ENCODE measurements around the gene CCL7.

Gene CCL7

DNA sequence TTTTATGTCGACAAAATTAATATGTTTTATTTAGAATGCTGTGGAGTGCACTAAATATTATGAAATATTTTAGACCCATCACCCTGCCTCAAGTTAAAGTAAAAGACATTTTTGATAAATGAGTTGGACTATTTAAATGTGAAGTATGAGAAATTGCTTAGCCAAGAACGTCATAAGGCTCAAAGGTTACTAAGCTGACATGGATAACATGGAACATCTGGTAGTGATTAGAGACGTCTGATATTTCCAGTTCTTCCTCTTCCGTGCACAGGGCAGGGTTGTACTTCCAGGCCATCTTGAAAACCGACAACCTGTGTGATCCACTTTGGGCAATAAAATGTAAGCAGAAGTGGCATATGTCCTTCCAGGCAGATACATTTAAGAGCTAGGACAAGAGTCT, 42.1 kb downstream of the CCL7 start:
- peak; percentile 94 for DNase-seq (ENCODE audit: low read depth)
- TF ChIP-seq, protein P1, sequence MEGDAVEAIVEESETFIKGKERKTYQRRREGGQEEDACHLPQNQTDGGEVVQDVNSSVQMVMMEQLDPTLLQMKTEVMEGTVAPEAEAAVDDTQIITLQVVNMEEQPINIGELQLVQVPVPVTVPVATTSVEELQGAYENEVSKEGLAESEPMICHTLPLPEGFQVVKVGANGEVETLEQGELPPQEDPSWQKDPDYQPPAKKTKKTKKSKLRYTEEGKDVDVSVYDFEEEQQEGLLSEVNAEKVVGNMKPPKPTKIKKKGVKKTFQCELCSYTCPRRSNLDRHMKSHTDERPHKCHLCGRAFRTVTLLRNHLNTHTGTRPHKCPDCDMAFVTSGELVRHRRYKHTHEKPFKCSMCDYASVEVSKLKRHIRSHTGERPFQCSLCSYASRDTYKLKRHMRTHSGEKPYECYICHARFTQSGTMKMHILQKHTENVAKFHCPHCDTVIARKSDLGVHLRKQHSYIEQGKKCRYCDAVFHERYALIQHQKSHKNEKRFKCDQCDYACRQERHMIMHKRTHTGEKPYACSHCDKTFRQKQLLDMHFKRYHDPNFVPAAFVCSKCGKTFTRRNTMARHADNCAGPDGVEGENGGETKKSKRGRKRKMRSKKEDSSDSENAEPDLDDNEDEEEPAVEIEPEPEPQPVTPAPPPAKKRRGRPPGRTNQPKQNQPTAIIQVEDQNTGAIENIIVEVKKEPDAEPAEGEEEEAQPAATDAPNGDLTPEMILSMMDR (conservative IDR thresholded peaks at IDR 0.05; ENCODE audit: control insufficient read depth, insufficient read depth, low read depth, low read length), result no peak
- no peak overlapping the region for H3K4me3 ChIP-seq (ENCODE audit: control insufficient read depth, low read depth, low read length)

DNA sequence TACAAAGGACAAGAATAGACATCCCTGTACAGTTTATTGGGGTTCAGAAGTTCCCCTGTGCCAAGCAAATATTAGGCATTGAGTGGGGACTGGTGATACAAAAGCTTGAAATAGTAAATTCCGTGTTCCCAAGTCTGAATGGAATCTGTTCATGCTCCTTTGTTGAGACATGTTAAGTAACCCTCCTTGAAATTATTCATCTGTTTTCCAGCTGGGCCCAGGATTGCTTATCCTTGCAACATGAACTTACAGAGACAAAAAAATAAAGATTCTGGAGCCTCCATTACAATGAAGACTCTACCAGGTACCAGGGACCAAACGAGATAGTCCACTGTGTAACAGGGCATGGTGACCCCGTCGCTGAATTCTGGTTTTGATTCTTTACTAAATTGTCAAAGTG, 43.1 kb downstream of the CCL7 start:
- no peak overlapping the region for H3K4me3 ChIP-seq (ENCODE audit: control insufficient read depth, low read depth, low read length)
- TF ChIP-seq, protein P1 (conservative IDR thresholded peaks at IDR 0.05; ENCODE audit: control insufficient read depth, insufficient read depth, low read depth, low read length), result no peak
- peak; percentile 67 for DNase-seq (ENCODE audit: low read depth)

DNA sequence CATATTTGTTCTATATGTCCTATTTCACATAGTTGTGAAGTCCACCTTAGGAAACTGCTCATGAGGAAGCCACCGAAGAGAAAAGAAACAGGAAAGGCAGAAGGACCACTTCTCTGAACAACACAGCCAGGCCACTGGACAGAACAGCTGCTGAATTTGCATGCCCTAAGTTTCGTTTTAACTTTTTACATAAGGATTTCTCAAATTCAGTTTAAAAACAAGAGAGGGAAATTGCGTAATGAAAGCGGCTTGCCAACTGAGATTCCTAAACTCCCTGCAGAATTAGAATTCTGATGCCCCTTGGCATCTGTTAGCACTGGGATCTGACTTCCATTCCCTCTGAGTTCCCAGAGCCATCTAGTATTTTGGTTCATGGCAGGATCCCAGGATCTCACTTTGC, 44.3 kb downstream of the CCL7 start:
- peak; percentile 88 for DNase-seq (ENCODE audit: low read depth)
- TF ChIP-seq, protein P1 (conservative IDR thresholded peaks at IDR 0.05; ENCODE audit: control insufficient read depth, insufficient read depth, low read depth, low read length), result no peak

DNA sequence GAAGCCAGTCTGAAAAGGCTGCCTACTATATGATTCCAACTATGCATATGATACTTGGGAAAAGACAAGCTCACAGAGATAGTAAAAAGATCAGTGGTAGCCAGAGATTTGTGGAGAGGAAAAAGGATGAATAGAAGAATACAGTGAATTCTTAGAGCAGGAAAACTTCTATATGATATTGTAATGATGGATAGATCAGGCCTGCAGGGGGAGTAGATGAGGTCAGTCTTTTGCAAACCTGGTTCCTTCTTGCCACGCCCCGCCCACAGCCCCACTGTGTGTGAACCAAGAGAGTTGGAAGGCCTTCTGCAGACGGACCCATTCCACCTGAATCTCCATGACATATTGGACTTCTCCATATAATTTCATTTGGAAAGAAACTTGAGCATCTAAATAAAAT, 48.5 kb downstream of the CCL7 start:
- DNase-seq (ENCODE audit: low read depth), result no peak
- TF ChIP-seq, protein P1 (conservative IDR thresholded peaks at IDR 0.05; ENCODE audit: control insufficient read depth, insufficient read depth, low read depth, low read length), result peak; percentile 12
- no peak overlapping the region for H3K4me3 ChIP-seq (ENCODE audit: control insufficient read depth, low read depth, low read length)

More for the DNA sequence above, 44.3 kb downstream of the CCL7 start:
- no peak overlapping the region for H3K4me3 ChIP-seq (ENCODE audit: control insufficient read depth, low read depth, low read length)

DNA sequence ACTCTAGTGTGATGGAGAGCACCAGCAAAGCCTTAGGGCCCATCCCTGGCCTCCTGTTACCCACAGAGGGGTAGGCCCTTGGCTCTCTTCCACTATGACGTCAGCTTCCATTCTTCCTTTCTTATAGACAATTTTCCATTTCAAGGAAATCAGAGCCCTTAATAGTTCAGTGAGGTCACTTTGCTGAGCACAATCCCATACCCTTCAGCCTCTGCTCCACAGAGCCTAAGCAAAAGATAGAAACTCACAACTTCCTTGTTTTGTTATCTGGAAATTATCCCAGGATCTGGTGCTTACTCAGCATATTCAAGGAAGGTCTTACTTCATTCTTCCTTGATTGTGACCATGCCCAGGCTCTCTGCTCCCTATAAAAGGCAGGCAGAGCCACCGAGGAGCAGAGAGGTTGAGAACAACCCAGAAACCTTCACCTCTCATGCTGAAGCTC, 49.0 kb downstream of the CCL7 start, which contains the start of gene CCL8:
Gene CCL8, plus strand, starts transcription at position 397 of the 445 bp plus-strand sequence. CDS start 67 bp downstream, outside the sequence.
- DNase-seq (ENCODE audit: low read depth), result peak; percentile 43
- TF ChIP-seq, protein P1 (conservative IDR thresholded peaks at IDR 0.05; ENCODE audit: control insufficient read depth, insufficient read depth, low read depth, low read length), result no peak
- H3K4me3 ChIP-seq (ENCODE audit: control insufficient read depth, low read depth, low read length), result no peak within 1 kb of the TSS

All from fibroblast of mammary gland (primary cell).